ENCODE data around the gene RTKN.

GRCh38 chr2:74379851-74380789 is 61.6 kb downstream of the RTKN start, which contains the start of gene DCTN1:
- TF ChIP-seq CTCF (IDR thresholded peaks at IDR 0.05; ENCODE audit: low read depth, low read length, missing input control) = no peak
- no peak for TF ChIP-seq ATF3 (IDR thresholded peaks at IDR 0.05)
- no peak for TF ChIP-seq RAD21 (IDR thresholded peaks at IDR 0.05)
- no peak for TF ChIP-seq GABPA (IDR thresholded peaks at IDR 0.05 in 1 of 2, conservative IDR thresholded peaks at IDR 0.05 in 1 of 2)
- no peak for TF ChIP-seq YY1 (IDR thresholded peaks at IDR 0.05)
- no peak for TF ChIP-seq TAF1 (conservative IDR thresholded peaks at IDR 0.05)
- TF ChIP-seq FOXA1 (IDR thresholded peaks at IDR 0.05) = no peak

All from liver (tissue), 3 donors.